Ramos (cell line): Measurements from ENCODE around the gene TAS2R31.
"Not testable (repeated sequence)": the region's sequence is repeated elsewhere in the genome, so short reads cannot be mapped to it uniquely, and the experiment has no call there.

Experiments used
- in situ Hi-C: fragments of 300-500 bp; cut with MboI; formaldehyde crosslinking; loops from one replicate; pipeline ENCODE4 v1.14.3; 2022; ENCODE audit warnings: low sequenced_read_pairs; ENCODE audit not compliant: unreplicated experiment

Gene TAS2R31, protein sequence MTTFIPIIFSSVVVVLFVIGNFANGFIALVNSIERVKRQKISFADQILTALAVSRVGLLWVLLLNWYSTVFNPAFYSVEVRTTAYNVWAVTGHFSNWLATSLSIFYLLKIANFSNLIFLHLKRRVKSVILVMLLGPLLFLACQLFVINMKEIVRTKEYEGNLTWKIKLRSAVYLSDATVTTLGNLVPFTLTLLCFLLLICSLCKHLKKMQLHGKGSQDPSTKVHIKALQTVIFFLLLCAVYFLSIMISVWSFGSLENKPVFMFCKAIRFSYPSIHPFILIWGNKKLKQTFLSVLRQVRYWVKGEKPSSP

DNA sequence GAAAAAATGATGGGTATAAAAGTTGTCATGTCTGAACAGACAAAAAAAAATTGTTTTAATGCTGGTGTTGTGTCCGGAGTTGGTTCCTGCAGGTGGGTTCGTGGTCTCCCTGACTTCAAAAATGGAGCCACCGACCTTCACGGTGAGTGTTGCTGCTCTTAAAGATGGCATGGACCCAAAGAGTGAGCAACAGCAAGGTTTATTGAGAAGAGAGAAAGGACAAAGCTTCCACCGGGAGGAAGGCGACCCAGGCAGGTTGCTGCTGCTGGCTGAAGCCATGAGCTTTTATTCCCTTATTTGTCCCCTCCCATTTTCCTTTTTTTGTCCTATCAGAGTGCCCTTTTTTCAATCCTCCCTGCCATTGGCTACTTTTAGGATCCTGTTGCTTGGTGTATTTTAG lies at the start of gene TAS2R31:
TSS of gene TAS2R31 (minus strand) at position 101 of the 400 bp plus-strand sequence. CDS start at position 29, 72 bp downstream.
- in situ Hi-C loops: no loop called here

DNA sequence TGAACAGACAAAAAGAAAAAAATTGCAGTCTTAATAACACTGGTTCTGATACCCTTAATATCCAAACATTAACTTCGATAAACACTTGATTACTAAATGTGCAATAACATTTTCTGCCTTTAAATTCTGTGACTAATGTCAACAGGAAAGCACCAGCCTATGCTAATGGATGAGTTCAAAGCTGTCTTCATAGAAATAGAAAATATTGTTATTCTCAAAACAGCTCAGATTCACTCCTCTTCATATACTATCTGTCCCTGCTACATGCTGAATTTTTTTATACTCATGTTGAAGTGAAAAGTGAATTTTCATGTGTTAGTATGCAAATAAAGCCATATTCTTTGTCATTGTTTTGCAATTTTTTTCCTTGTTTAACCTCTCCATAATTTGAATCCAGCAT lies 47.0 kb upstream of the TAS2R31 start:
- in situ Hi-C loops: no loop called here

DNA sequence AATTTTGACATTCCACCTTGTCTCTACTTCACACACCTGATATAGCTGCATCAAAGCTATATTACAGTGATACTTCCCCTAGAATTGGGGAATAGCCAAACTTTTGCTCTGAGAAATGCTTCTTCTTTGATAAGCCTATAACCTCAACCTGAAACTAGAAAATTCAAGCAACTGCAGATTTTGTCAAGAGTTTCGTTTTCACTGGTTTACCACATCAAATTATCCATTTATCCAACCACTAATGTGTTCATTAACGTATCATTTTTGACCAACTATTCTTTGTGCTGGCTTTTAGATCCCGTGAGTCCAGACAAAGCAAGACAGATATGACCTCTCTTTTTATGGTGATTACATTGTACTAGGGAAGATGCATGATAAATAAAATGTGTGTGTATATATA lies 44.4 kb upstream of the TAS2R31 start:
- in situ Hi-C loops: no loop called here

DNA sequence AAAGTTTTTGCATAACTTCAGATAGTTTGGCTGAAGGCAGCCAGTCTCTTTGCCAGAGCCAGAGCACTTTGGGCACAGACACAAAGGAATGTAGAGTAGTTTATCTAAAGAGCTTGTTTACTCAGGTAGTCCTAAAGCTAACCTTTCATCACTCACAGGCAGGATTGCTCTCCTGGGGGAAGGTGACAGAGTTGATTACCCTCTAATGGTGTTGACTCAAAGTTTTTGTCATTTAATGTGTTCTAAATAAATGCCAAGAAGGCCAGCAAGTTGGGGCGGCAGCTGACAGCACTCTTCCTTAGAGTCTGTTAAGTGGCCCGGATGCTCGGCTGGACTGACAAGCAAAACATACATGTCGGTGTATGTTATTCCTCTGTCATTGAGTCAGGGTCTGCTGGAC lies 40.2 kb upstream of the TAS2R31 start:
- in situ Hi-C loops: loop anchor here (5.0 kb wide), 1 partner anchor 54 kb away; no protein-coding TSS in a partner anchor

DNA sequence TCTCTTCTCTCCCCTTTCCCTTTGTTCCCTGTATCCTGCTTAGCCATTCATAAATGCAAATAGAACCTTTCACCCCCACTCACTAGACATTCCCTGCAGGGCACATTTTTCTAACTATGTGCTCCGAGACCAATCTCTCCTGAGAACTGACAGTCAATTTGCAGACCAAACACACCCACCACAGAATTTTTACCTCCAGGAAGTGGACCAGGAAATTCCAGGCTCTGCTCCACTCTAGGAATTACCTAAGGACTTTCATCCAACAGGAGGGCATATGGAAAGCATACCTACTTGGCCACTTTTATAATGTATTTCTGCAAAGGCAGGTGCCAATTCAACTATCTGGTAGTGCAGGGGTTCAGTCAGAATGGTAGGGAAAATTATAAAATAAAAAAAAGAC lies 39.8 kb upstream of the TAS2R31 start:
- in situ Hi-C loops: loop anchor here (5.0 kb wide), 1 partner anchor 54 kb away; no protein-coding TSS in a partner anchor

DNA sequence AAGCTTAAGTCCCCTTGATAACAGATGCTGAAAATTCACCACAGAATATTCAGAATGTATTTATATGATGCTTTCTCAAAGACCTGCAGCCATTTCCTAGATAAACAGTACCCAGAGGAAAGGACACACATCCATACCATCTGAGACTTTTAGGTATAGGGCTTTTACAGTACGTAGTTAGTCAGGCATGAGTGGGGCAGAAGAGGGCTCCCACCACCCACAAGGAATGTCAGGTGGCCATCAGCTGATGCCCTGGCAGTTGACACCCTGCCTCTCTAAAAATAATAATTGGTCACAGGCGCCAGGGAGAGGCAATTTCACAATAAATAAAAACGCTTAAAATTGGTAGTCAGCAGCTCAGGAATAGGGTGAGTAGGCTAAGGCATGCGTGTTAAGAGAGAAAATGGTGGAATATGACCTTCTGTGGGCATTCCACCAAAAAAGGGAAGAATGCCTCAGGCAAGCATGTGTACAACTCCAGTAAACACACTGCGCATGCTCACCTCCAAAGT lies 38.7 kb upstream of the TAS2R31 start:
- in situ Hi-C loops: loop anchor here (5.0 kb wide), 1 partner anchor 53 kb away; no protein-coding TSS in a partner anchor

DNA sequence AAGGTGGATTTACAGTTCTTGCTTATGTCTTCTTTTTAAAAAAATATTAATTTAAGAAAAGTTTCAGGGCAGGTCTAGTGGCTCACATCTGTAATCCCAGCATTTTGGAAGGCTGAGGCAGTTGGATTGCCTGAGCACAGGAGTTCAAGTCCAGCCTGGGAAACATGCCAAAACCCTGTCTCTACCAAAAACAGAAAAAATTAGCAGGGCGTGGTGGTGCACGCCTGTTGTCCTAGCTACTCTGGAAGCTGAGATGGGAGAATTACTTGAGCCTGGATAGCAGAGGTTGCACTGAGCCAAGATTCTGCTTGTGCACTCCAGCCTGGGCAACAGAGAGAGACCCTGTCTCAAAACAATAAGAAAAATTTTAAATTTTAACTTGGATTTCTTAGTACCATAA lies 36.3 kb upstream of the TAS2R31 start:
- in situ Hi-C loops: no loop called here

DNA sequence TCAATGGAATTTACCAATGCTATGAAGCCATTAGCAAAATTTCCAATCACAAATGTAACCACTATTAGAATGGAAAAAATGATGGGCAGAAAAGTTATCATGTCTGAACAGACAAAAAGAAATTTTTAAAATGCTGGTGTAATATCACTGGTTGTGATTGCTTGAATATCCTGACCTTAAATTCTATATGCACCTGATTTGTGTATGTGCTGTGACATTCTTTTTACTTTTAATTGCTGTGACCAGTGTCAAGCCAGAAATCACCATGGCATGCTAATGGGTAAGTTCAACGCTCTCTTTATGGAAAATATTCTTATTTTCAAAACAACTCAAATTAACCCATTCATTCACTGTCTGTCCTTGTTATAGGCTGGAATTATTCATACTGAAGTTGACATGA lies 31.0 kb upstream of the TAS2R31 start, which contains the start of gene TAS2R46:
TSS of gene TAS2R46 (minus strand) at position 101 of the 400 bp plus-strand sequence. CDS start at position 101, 0 bp downstream.
- in situ Hi-C loops: not testable (repeated sequence)

DNA sequence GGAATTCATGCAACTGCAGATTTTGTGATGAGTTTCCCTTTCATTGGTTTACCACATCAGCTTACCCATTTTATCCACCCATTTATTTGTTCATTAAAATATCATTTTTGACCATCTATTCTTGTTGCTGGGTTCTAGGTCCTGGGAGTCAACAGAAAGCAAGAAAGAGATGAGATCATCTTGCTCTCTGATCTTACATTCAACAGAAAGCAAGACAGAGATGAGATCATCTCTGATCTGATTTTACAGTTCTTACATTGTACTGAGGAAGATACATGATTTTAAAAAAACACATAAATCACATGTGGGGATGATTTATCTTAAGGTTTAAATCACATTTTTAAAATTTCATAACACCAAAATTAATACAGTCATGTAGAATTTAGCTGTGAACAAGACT lies 28.6 kb upstream of the TAS2R31 start:
- in situ Hi-C loops: no loop called here

DNA sequence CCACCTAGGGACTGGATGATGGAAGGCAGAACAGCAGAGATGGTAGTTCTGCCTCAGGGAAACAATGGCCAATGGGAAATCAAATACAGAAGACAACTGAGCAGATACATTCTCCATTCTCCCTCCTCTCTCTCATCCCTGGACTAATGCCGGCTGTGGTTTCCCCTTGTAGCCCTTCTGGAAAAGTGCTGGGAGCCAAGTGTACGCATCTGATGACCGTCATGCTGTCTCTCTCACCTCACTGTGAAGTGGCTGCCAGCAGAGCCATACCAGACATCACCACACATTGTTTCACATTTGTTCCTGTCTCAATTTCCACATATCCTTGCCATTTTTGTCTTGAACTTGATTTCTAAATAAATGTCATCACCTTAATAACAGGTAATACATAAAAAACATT lies 27.8 kb upstream of the TAS2R31 start:
- in situ Hi-C loops: no loop called here

DNA sequence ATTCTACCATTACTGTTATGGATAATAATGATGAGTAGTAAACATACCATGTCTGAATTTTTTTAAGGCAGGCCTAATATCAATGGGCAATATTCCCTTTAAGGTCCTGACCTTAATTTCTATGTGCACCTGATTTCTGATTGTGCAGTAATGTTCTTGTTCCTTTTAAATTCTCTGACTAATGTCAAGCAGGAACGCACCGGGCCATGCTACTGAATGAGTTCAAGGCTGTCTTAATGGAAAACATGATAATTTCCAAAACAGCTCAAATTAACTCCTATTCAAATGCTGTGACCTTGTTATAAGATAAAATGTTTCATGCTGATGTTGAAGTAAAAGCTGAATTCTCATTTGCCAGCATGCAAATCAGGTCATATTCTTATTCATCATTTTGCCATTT lies 24.1 kb upstream of the TAS2R31 start:
- in situ Hi-C loops: no loop called here

DNA sequence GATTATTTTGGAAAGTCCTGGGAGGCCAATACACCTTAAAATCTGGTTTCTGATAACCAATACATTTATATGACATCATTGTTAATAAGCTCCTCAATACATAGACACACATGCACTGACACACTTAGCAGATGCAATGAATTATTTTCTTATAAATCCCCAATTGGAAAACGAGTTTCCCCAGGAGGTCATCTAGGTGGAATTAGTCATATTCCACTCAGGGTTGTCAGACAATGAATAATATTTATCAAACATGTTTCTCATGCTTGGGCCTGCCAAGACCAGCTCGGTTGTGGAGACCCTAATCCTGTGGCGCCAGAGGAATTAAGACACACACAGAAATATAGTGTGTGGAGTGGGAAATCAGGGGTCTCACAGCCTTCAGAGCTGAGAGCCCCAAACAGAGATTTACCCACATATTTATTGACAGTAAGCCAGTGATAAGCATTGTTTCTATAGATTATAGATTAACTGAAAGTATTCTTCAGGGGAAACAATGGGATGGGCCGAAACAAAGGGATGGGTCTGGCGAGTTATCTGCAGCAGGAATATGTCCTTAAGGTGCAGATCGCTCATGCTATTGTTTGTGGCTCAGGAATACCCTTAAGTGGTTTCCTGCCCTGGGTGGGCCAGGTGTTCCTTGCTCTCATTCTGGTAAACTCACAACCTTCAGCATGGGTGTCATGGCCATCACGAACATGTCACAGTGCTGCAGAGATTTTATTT lies 18.8 kb upstream of the TAS2R31 start:
- in situ Hi-C loops: not testable (repeated sequence)

DNA sequence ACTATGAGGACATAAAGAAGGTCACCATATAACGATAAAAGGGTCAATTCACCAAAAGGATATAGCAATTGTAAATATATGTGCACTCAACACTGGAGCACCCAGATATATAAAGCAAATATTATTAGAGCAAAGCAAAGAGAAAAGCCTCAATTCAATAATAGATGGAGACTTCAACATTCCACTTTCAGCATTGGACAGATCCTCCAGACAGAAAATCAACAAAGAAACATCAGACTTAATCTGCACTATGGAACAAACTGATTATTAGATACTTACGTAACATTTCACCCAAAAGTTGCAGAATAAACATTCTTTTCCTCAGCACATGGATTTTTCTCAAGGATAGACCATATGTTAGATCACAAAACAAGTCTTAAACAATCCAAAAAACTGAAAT lies 10.2 kb upstream of the TAS2R31 start:
- in situ Hi-C loops: not testable (repeated sequence)

DNA sequence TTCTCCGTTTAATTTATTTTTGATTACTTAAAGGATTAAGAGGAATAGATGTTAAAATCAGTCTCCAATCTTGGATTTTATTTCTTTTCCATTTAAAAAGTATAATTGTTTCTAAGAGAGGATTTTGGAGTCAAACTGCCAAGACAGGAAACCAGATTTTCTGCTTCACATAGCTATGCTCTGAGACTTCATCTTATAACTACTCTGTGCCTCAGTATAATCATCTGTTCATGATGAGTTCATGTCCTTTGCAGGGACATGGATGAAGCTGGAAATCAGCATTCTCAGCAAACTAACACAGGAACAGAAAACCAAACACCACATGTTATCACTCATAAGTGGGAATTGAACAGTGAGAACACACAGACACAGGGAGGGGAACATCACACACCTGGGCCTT lies 9.0 kb upstream of the TAS2R31 start:
- in situ Hi-C loops: no loop called here

DNA sequence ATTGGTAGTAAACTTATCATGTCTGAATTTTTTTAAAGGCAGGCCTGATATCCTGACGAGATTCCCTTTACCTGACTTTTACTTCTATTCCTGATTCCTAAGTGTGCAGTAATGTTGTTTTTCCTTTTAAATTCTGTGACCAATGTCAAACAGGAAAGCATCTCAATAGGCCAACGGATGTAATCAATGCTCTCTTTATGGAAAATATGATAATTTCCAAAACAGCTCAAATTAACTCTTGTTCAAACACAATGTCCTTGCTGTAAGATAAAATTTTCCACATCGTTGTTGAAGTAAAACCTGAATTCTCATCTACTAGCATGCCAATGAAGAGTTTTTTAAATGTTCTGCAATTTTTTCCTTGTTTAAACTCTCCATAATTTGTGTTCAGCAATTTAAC lies 8.0 kb upstream of the TAS2R31 start:
- in situ Hi-C loops: loop anchor here (5.0 kb wide), 1 partner anchor 53 kb away; the partner anchor contains the start of gene TAS2R43

DNA sequence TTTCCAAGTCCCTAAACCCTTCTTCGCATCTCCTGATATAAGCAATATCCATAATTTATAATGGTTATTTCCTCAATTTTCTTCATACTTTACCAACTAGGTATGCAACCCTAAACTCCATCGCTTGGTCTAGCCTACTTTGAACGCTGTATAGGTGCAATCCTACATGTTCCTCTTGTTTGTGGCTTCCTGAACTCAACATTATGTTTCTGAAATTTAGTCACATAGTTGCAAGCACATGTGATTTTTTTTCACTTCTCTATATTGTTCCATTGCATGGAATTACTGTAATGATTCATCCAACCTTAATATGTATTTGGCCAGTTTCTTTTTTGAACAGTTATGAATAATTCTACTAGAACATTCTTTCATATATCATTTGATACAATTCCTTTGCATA lies 2.8 kb upstream of the TAS2R31 start:
- in situ Hi-C loops: not testable (repeated sequence)

DNA sequence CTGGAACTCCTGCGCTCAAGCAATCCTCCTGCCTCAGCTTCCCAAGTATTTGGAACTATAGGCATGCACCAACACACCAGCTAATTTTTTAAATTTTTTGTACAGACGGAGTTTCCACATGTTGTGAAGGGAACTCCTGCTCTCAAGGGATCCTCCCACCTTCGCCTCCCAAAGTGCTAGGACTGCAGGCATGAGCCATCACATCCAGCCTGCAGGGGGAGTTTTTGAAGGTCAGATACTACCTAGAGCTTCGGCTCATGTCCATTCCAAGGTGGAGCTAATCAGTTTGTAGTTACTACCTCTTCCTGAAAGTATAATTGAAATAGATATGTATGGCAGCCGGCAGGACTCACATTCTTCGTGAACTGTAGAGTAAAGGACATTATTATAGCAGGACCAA lies 5.1 kb downstream of the TAS2R31 start:
- in situ Hi-C loops: no loop called here

DNA sequence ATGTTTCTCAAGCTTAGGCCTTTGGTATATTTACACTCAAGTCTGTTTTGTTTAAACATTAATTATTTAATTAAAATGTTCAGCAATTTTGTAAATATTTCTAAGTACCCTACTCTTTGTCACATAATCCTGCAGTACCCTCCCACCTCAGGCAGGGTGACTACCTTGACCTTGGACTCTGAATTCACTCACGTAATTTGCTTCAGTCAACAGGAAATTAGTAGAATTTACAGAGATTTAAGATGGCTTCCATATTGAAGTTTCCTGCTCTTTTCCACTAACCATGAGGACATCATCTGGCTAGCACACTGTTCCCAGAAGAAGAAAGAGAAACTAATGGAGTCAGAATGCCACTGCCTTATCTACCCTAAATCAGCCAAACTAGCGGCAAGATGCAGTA lies 7.8 kb downstream of the TAS2R31 start:
- in situ Hi-C loops: no loop called here

DNA sequence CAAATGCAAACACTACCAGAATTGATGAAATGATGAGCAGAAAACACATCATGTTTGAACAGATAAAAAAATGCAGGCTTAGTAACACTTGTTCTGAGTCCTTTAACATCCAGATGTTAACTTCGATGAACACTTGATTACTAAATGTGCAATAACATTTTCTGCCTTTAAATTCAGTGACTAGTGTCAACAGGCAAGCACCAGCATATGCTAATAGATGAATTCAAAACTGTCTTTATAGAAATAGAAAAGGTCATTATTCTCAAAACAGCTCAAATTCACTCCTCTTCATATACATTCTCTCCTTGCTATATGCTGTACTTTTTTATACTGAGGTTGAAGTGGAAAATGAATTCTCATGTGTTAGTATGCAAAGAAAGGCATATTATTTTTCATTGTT lies 8.7 kb downstream of the TAS2R31 start, which contains the start of gene TAS2R19:
TSS of gene TAS2R19 (minus strand) at position 101 of the 400 bp plus-strand sequence. CDS start at position 52, 49 bp downstream.
- in situ Hi-C loops: no loop called here

DNA sequence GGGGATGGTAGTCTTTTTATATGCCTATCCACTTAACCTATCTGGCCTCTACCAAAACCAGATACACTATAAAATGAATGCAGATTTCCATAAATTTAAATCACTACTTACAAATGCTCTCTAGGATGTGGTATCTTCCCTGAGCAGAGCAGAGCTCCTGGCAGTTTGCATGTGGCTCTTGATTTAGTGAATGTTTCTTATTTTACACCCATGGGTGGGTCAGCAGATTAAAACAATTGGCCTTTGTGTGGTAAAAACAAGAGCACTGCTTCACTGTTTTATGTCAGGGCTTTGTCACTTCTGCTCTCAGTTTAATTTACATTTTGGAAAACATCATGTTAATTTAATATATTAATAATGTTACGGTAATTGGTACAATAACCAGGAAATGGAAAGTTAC lies 14.3 kb downstream of the TAS2R31 start:
- in situ Hi-C loops: loop anchor here (5.0 kb wide), 1 partner anchor 55 kb away; no protein-coding TSS in a partner anchor
